Mucosa of descending colon (tissue), 3 donors: ENCODE results near the gene MYO1F. TPM values are rescaled to one million over a fixed set of nuclear protein-coding genes. Genes with fewer than 3 reads are reported as not detected.

Experiments
- ATAC-seq: fragments of 200-7000 bp; cut with Tn5 transposase; one replicate; pipeline ENCODE4 v1.9.1; 2020; ENCODE audit warnings: mild to moderate bottlenecking, moderate library complexity
- DNase-seq, 3 donors: peaks; one replicate each; pipeline ENCODE4 v3.0.0-alpha.2; 2020
- H3K36me3 ChIP-seq: fragments of 200-600 bp; one replicate; pipeline ENCODE4 v1.8.0; 2021; ENCODE audit warnings: low read depth, mild to moderate bottlenecking
- H3K4me1 ChIP-seq: fragments of 200-600 bp; one replicate; pipeline ENCODE4 v1.8.0; 2021; ENCODE audit warnings: low read depth, mild to moderate bottlenecking
- H3K4me3 ChIP-seq: fragments of 200-600 bp; one replicate; pipeline ENCODE4 v1.8.0; 2021; ENCODE audit warnings: mild to moderate bottlenecking
- H3K9me3 ChIP-seq: fragments of 200-600 bp; one replicate; pipeline ENCODE4 v1.8.0; 2021; ENCODE audit warnings: mild to moderate bottlenecking
- CTCF ChIP-seq: fragments of 200-600 bp; IDR thresholded peaks from one replicate; pipeline ENCODE4 v1.8.0; 2022; ENCODE audit warnings: antibody characterized with exemption, mild to moderate bottlenecking
- intact Hi-C, 2 donors: fragments of 100-400 bp; cut with DNase I in 1 of 2; cut with micrococcal nuclease in 1 of 2; formaldehyde crosslinking; loops; one replicate each; pipeline versions ENCODE4 v1.11.0 to v1.11.1; 2022; cut with DNase I, micrococcal nuclease
- total RNA-seq, 3 donors: library from RNA; stranded (reverse); fragmentation: NEBNext Ultra II Directional in 2 of 3; extraction: Animal tissue kit (Norgen Biotek cat#: 25700) in 2 of 3; gene quantifications; one replicate each; pipeline versions ENCODE4 v1.2.1 to v1.2.4, GENCODE V29; 2021 to 2023
- donor health status: DM: no; HTN: no; CAD: no; lungs with moderate emphysema.
- donor health status: DM: no; HTN: no; CAD: no.
- donor health status: DM: no; HTN: yes; CAD: no.

Gene MYO1F
- total RNA-seq, 3 donors from 2014 or later, result 8.5 to 26.5 (median 21.0) TPM

GRCh38 chr19:8607386-8607785 is 30.1 kb upstream of the MYO1F start:
- no peaks in the 10 kb centered on the region for H3K36me3 ChIP-seq
- H3K9me3 ChIP-seq, result peaks cover 5% of the 10 kb centered on the region
- intact Hi-C loops, result no loop called here
- TF ChIP-seq CTCF, result no peak
- H3K4me3 ChIP-seq, result no peak overlapping the region
- ATAC-seq (no peak), DNase-seq (no peak)
- H3K4me1 ChIP-seq, result peaks cover 4% of the 10 kb centered on the region

- Histone ChIP-seq H3K9me3 (peaks cover 5% of the 10 kb centered on the region), H3K4me1 (peaks cover 4% of the 10 kb centered on the region), H3K4me3 (no peak overlapping the region), H3K36me3 (no peaks in the 10 kb centered on the region)
- intact Hi-C loops, result no loop called here
- TF ChIP-seq CTCF, result no peak
- ATAC-seq, result no peak
- no peak for DNase-seq
Measured at GRCh38 chr19:8605514-8605913, 28.3 kb upstream of the MYO1F start.

- Histone ChIP-seq H3K4me3 (no peak overlapping the region), H3K36me3 (no peaks in the 10 kb centered on the region), H3K9me3 (peaks cover 5% of the 10 kb centered on the region), H3K4me1 (no peaks in the 10 kb centered on the region)
- no peak for TF ChIP-seq CTCF
- intact Hi-C loops, result no loop called here
- ATAC-seq, result no peak
- DNase-seq, result no peak
Measured at GRCh38 chr19:8601796-8602195, 24.6 kb upstream of the MYO1F start.

- H3K36me3 ChIP-seq, result no peaks in the 10 kb centered on the region
- intact Hi-C loops, result no loop called here
- no peaks in the 10 kb centered on the region for H3K4me1 ChIP-seq
- H3K4me3 ChIP-seq, result no peak overlapping the region
- peaks cover 5% of the 10 kb centered on the region for H3K9me3 ChIP-seq
- TF ChIP-seq CTCF, result no peak
- ATAC-seq (no peak), DNase-seq (no peak)
Measured at GRCh38 chr19:8600816-8601215, 23.6 kb upstream of the MYO1F start.

- Histone ChIP-seq H3K4me3 (no peak overlapping the region), H3K36me3 (no peaks in the 10 kb centered on the region), H3K9me3 (peaks cover 5% of the 10 kb centered on the region), H3K4me1 (no peaks in the 10 kb centered on the region)
- no peak for TF ChIP-seq CTCF
- DNase-seq (no peak), ATAC-seq (no peak)
- intact Hi-C loops, result no loop called here
Measured at GRCh38 chr19:8600064-8600463, 22.8 kb upstream of the MYO1F start.

- Histone ChIP-seq H3K36me3 (no peaks in the 10 kb centered on the region), H3K9me3 (peaks cover 12% of the 10 kb centered on the region), H3K4me1 (peaks cover 11% of the 10 kb centered on the region), H3K4me3 (no peak overlapping the region)
- DNase-seq, result no peak
- no peak for ATAC-seq
- intact Hi-C loops, result no loop called here
- TF ChIP-seq CTCF, result no peak
Measured at GRCh38 chr19:8596168-8596567, 18.9 kb upstream of the MYO1F start.
